OCI-LY1 (cell line): ENCODE measurements around the gene FANCE.

Experiments used
- EZH2 ChIP-seq: fragments of 200-600 bp; sonication (generic), shearing (Covaris generic); IDR thresholded peaks from 2 replicates; pipeline ENCODE4 v1.8.0; 2017; ENCODE audit warnings: borderline replicate concordance, mixed run types, mild to moderate bottlenecking, antibody characterized with exemption, low read length, moderate library complexity, mixed read lengths
- TF ChIP-seq, protein P1 (sequence below): fragments of 200-600 bp; sonication (generic), shearing (Covaris generic); IDR thresholded peaks from 2 replicates; pipeline ENCODE4 v1.5.1; 2017; ENCODE audit warnings: mild to moderate bottlenecking, antibody characterized with exemption, low read length, moderate library complexity, mixed read lengths

DNA sequence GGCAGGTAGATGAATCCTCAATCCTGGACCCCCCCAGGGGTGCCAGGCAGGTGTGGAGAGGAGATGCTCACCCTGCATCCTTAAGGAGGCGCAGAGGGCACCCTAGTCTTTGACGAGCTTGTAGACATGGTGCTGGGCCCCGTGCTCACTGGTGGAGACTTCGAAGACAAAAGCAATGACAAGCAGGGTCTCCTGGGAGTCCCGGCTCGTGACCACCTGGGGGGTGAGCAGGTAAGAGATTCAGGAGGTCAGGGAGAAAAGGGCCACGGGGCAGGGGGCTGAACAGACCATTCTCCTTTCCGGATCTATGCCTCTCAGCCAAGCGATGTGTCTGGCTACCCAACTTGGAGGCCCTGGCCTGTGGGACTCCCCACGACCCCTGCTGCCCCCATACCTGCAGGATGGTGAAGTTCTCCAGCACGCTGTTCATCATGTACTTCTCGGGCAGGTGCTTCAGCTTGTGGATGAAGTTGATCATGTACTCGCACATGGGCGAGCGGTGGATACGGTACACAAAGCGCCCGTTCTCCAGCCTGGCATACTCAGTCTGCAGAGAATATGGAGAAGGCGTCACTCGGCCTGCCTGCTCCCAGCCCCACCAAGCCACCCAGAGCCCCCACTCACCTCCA, 22.9 kb downstream of the FANCE start:
- TF ChIP-seq, protein P1, sequence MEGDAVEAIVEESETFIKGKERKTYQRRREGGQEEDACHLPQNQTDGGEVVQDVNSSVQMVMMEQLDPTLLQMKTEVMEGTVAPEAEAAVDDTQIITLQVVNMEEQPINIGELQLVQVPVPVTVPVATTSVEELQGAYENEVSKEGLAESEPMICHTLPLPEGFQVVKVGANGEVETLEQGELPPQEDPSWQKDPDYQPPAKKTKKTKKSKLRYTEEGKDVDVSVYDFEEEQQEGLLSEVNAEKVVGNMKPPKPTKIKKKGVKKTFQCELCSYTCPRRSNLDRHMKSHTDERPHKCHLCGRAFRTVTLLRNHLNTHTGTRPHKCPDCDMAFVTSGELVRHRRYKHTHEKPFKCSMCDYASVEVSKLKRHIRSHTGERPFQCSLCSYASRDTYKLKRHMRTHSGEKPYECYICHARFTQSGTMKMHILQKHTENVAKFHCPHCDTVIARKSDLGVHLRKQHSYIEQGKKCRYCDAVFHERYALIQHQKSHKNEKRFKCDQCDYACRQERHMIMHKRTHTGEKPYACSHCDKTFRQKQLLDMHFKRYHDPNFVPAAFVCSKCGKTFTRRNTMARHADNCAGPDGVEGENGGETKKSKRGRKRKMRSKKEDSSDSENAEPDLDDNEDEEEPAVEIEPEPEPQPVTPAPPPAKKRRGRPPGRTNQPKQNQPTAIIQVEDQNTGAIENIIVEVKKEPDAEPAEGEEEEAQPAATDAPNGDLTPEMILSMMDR, result no peak
- no peak for TF ChIP-seq EZH2
